CD8-positive, alpha-beta memory T cell (primary cell): ENCODE results near the gene GUCA2A. TPM values are rescaled to one million over a fixed set of nuclear protein-coding genes. Genes with fewer than 3 reads are reported as not detected.

ENCODE experiments used
- CTCF ChIA-PET: fragments of 350-600 bp; sonication (Branson Sonifier 250); formaldehyde crosslinking; loops from one replicate; lab custom pipeline; 2021; ENCODE audit warnings: antibody characterized with exemption; lab: Charles Lee
- POLR2A ChIA-PET: fragments of 350-600 bp; sonication (Branson Sonifier 250); formaldehyde crosslinking; loops from one replicate; lab custom pipeline; 2021; ENCODE audit warnings: antibody characterized with exemption; lab: Charles Lee
- DNase-seq, 5 donors: peaks; one replicate each; pipeline versions ENCODE4 v3.0.0 to v3.0.0-alpha.2; 2020 to 2022; ENCODE audit warnings: mixed read lengths in 1 of 5
- H3K27ac ChIP-seq: one replicate; pipeline ENCODE4 v1.7.0; 2013; ENCODE audit warnings: low read depth, mild to moderate bottlenecking, low read length, moderate library complexity
- H3K27me3 ChIP-seq: 2 replicates; pipeline ENCODE4 v1.7.0; 2013; ENCODE audit warnings: low read length, mild to moderate bottlenecking; ENCODE audit not compliant: insufficient read depth, poor library complexity, severe bottlenecking
- H3K36me3 ChIP-seq: 2 replicates; pipeline ENCODE4 v1.7.0; 2013; ENCODE audit warnings: mild to moderate bottlenecking, low read length, moderate library complexity; ENCODE audit not compliant: insufficient read depth
- H3K4me1 ChIP-seq: 2 replicates; pipeline ENCODE4 v1.7.0; 2013; ENCODE audit warnings: mild to moderate bottlenecking, low read length, moderate library complexity; ENCODE audit not compliant: insufficient read depth
- H3K4me3 ChIP-seq: 2 replicates; pipeline ENCODE4 v1.7.0; 2013; ENCODE audit warnings: mild to moderate bottlenecking, low read length
- H3K9me3 ChIP-seq: 2 replicates; pipeline ENCODE4 v1.7.0; 2013; ENCODE audit warnings: mild to moderate bottlenecking, low read length
- H3K27ac Mint-ChIP-seq, 8 donors: one replicate each; pipeline ENCODE4 v1.8.0; 2020 to 2021; ENCODE audit warnings: mixed read lengths in 8 of 8, mild to moderate bottlenecking in 6 of 8, inconsistent platforms in 3 of 8, moderate library complexity in 3 of 8
- H3K27me3 Mint-ChIP-seq, 2 donors: one replicate each; pipeline ENCODE4 v1.8.0; 2020 to 2021; ENCODE audit warnings: mixed read lengths in 2 of 2, mild to moderate bottlenecking in 1 of 2, moderate library complexity in 1 of 2
- H3K36me3 Mint-ChIP-seq, 3 donors: one replicate each; pipeline ENCODE4 v1.8.0; 2020 to 2021; ENCODE audit warnings: mixed read lengths in 3 of 3, inconsistent platforms in 1 of 3, mild to moderate bottlenecking in 1 of 3
- H3K4me1 Mint-ChIP-seq, 3 donors: one replicate each; pipeline ENCODE4 v1.8.0; 2020 to 2021; ENCODE audit warnings: mixed read lengths in 3 of 3, inconsistent platforms in 1 of 3, mild to moderate bottlenecking in 1 of 3
- H3K4me3 Mint-ChIP-seq, 7 donors: one replicate each; pipeline ENCODE4 v1.8.0; 2020 to 2021; ENCODE audit warnings: mixed read lengths in 7 of 7, mild to moderate bottlenecking in 6 of 7, moderate library complexity in 4 of 7, inconsistent platforms in 2 of 7
- H3K9me3 Mint-ChIP-seq, 5 donors: one replicate each; pipeline ENCODE4 v1.8.0; 2020 to 2022; ENCODE audit warnings: mixed read lengths in 5 of 5, mild to moderate bottlenecking in 3 of 5, moderate library complexity in 2 of 5, inconsistent platforms in 1 of 5
- polyA plus RNA-seq: library from polyadenylated mRNA; unstranded; fragments of 300-500 nt; fragmentation: Illumina TruSeq; gene quantifications from one replicate; pipeline ENCODE4 v1.2.3, GENCODE V29; 2021
- total RNA-seq, 2 experiments: library from RNA; stranded (reverse); gene quantifications; one replicate each; pipeline ENCODE4 v1.2.3, GENCODE V29; 2021

The GUCA2A gene
- total and polyA plus RNA-seq, 3 experiments from 2014 or later = not detected

DNA sequence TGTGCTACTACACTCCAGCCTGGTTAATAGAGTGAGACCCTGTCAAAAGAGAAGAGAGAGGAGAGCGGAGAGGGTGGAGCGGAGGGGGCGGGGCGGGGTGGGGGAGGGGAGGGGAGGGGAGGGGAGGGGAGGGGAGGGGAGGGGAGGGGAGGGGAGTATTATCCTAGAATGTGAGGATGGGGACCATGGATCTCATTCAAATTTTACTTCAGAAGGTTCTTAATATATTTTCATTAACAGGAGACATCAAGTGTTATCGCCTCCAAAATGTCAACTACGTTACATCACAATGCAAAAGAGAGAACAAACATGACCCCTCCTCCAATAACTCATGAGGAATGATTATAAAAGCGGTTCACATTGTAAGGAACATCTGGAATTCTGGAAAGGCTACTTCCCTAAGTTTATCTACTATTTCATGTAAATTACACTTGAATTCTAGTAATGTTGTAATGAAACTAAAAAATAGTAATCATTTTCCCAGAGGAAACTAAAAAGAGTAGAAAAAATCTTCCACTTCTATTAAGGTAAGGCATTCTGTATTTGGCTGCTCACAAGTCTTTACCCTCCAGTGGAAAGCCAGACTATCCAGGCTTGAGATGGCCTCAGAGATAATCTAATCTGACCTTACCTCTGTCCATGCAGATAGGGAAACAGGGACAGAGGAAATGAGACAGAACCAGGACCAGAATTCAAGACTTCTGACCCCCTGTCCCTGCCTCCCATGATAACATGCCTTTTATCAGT, 18.8 kb upstream of the GUCA2A start:
- Histone ChIP-seq H3K4me3 (no peak overlapping the region), H3K27me3 (no peaks in the 10 kb centered on the region), H3K4me1 (no peaks in the 10 kb centered on the region), H3K36me3 (peaks cover 29% of the 10 kb centered on the region), H3K27ac (no peak overlapping the region), H3K9me3 (no peaks in the 10 kb centered on the region)
- ChIA-PET POLR2A (no interaction called here), CTCF (interaction anchor here (2.0 kb wide), 1 partner anchor 10 kb away, joined by 8 read pairs; no protein-coding TSS in a partner anchor)
- Mint-ChIP-seq H3K27ac (peak overlapping the region in 2 of 8 donors; percentile 19 to 38), H3K4me1 (peaks cover 0 to 7% (median 4%) of the 10 kb centered on the region in 3 donors), H3K4me3 (no peak overlapping the region), H3K36me3 (peaks cover 0 to 83% (median 17%) of the 10 kb centered on the region in 3 donors), H3K9me3 (no peaks in the 10 kb centered on the region), H3K27me3 (no peaks in the 10 kb centered on the region)
- no peak for DNase-seq

DNA sequence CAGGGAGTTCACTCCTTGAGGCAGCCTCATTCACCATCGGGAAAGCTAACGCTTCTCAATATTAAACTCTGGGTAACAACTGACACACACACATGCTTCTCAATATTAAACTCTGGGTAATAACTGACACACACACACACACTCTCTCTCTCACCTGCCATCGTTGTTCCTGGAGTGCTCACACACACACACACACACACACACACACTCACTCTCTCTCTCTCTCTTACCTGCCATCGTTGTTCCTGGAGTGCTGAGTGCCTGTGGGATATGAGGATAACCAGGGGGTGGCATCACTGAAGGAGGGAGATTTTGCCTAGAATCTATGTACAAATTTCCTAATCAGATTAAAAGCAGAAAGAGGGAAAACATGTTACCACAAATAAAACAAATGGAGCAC, 17.1 kb upstream of the GUCA2A start:
- peaks cover 0 to 7% (median 0%) of the 10 kb centered on the region in 3 donors for H3K4me1 Mint-ChIP-seq
- Histone ChIP-seq H3K36me3 (peaks cover 21% of the 10 kb centered on the region), H3K4me1 (no peaks in the 10 kb centered on the region), H3K9me3 (no peaks in the 10 kb centered on the region), H3K27ac (no peak overlapping the region), H3K4me3 (no peak overlapping the region), H3K27me3 (no peaks in the 10 kb centered on the region)
- ChIA-PET POLR2A (no interaction called here), CTCF (no interaction called here)
- DNase-seq = no peak
- no peak overlapping the region for H3K4me3 Mint-ChIP-seq
- H3K36me3 Mint-ChIP-seq = peaks cover 0 to 80% (median 12%) of the 10 kb centered on the region in 3 donors
- no peaks in the 10 kb centered on the region for H3K9me3 Mint-ChIP-seq
- no peaks in the 10 kb centered on the region for H3K27me3 Mint-ChIP-seq
- peak overlapping the region in 4 of 8 donors; percentile 34 to 81 (median 64) for H3K27ac Mint-ChIP-seq

DNA sequence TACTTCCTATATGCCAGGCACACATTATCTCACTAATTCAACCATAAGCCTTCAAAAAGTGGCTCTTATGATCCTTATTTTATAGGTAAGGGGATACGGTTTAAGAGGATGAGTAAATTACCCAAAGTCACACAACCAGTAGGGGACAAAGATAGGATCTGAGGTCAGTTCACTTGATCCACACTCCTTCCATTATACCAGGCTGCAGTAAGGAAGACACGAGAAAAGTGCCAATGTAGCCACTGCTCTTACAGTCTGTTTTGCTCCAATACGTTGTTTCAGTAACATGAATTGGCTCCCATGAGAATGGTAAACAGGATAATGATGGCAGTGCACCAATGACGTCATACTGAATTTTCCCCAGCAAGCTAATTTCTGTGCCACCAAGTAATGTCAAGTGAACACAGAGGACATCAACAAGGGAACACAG, 15.4 kb upstream of the GUCA2A start:
- Mint-ChIP-seq H3K4me1 (peaks cover 0 to 4% (median 0%) of the 10 kb centered on the region in 3 donors), H3K27me3 (no peaks in the 10 kb centered on the region), H3K9me3 (no peaks in the 10 kb centered on the region), H3K4me3 (no peak overlapping the region), H3K36me3 (peaks cover 0 to 71% (median 8%) of the 10 kb centered on the region in 3 donors), H3K27ac (peak overlapping the region in 3 of 8 donors; percentile 28 to 61 (median 29))
- DNase-seq = no peak
- H3K4me3 ChIP-seq = no peak overlapping the region
- CTCF ChIA-PET = no interaction called here
- no peaks in the 10 kb centered on the region for H3K9me3 ChIP-seq
- no peaks in the 10 kb centered on the region for H3K27me3 ChIP-seq
- POLR2A ChIA-PET = no interaction called here
- no peak overlapping the region for H3K27ac ChIP-seq
- H3K4me1 ChIP-seq = no peaks in the 10 kb centered on the region
- peaks cover 21% of the 10 kb centered on the region for H3K36me3 ChIP-seq

DNA sequence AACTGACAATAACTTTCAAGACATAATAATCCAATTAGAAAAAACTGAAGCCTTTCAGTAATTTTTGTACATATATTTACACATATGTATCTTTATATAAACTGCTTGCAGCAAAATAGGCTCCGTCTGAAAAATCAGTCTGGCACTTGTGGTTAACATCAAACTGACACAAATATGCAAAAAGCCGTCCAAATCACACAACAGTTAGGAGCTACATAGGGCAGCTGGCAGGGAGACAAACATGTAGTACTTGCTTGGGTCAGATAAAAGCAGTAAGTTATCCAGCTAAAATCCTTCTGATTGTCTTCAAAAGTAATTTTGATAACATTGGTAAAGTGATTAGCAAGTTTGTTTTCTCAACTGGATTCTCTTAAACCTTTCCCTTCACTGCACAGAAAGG, 14.7 kb upstream of the GUCA2A start:
- DNase-seq = no peak
- no peak overlapping the region for H3K27ac Mint-ChIP-seq
- CTCF ChIA-PET = no interaction called here

DNA sequence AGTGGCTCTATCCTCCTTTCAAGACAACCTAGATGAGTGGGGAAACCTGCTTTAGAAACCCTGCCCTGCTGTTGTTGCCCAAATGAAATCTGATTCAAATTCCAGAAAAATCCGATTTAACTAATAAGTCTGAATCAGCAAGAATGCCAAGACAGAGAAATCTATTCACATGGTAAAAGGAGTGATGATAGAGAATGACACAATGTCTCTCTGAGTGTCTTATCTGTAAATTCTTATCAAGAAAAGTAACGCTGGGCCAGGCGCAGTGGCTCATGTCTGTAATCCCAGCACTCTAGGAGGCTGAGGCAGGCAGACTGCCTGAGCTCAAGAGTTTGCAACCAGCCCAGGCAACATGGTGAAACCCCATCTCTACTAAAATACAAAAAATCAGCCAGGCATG, 13.7 kb upstream of the GUCA2A start:
- DNase-seq = no peak
- no peaks in the 10 kb centered on the region for H3K27me3 ChIP-seq
- peaks cover 0 to 56% (median 5%) of the 10 kb centered on the region in 3 donors for H3K36me3 Mint-ChIP-seq
- no peak overlapping the region for H3K4me3 Mint-ChIP-seq
- H3K9me3 Mint-ChIP-seq = no peaks in the 10 kb centered on the region
- no peaks in the 10 kb centered on the region for H3K4me1 ChIP-seq
- peak overlapping the region in 2 of 8 donors; percentile 21 to 47 for H3K27ac Mint-ChIP-seq
- H3K27me3 Mint-ChIP-seq = no peaks in the 10 kb centered on the region
- no peaks in the 10 kb centered on the region for H3K9me3 ChIP-seq
- H3K4me3 ChIP-seq = no peak overlapping the region
- no peak overlapping the region for H3K27ac ChIP-seq
- H3K36me3 ChIP-seq = peaks cover 21% of the 10 kb centered on the region
- H3K4me1 Mint-ChIP-seq = peaks cover 0 to 2% (median 0%) of the 10 kb centered on the region in 3 donors
- ChIA-PET CTCF (no interaction called here), POLR2A (no interaction called here)

More for the DNA sequence above, 14.7 kb upstream of the GUCA2A start:
- Mint-ChIP-seq H3K27me3 (no peaks in the 10 kb centered on the region), H3K4me3 (no peak overlapping the region), H3K36me3 (peaks cover 0 to 65% (median 5%) of the 10 kb centered on the region in 3 donors), H3K9me3 (no peaks in the 10 kb centered on the region), H3K4me1 (peaks cover 0 to under 1% (median 0%) of the 10 kb centered on the region in 3 donors)
- peaks cover 21% of the 10 kb centered on the region for H3K36me3 ChIP-seq
- H3K4me3 ChIP-seq = no peak overlapping the region
- H3K4me1 ChIP-seq = no peaks in the 10 kb centered on the region
- H3K9me3 ChIP-seq = no peaks in the 10 kb centered on the region
- H3K27ac ChIP-seq = no peak overlapping the region
- H3K27me3 ChIP-seq = no peaks in the 10 kb centered on the region
- POLR2A ChIA-PET = no interaction called here

DNA sequence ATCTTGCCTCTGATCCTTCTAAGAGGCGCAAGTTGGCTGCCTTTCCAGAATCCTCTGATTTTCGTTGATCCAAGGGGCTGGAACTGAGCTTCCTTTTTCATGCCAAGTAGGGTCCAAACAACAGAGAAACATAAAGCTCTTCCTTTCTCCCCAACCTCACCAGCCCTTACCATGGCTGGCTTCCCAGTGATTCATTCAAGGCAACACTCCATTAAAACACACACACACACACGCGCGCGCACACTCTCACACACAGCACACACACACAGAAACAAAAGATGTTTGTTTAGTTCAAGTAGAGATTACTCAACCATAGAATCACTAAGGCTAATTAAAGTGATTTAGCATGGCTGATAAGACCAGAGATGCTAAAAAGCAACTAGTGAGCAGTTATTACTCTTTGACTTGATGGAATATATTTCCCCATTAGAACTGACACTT, 13.0 kb upstream of the GUCA2A start:
- DNase-seq = no peak
- Mint-ChIP-seq H3K4me3 (no peak overlapping the region), H3K27ac (peak overlapping the region in 3 of 8 donors; percentile 17 to 42 (median 17)), H3K9me3 (no peaks in the 10 kb centered on the region), H3K4me1 (peaks cover 0 to 2% (median 0%) of the 10 kb centered on the region in 3 donors), H3K36me3 (peaks cover 0 to 52% (median 5%) of the 10 kb centered on the region in 3 donors), H3K27me3 (no peaks in the 10 kb centered on the region)
- Histone ChIP-seq H3K4me3 (no peak overlapping the region), H3K9me3 (no peaks in the 10 kb centered on the region), H3K36me3 (peaks cover 21% of the 10 kb centered on the region), H3K27me3 (no peaks in the 10 kb centered on the region), H3K4me1 (no peaks in the 10 kb centered on the region), H3K27ac (no peak overlapping the region)
- ChIA-PET CTCF (no interaction called here), POLR2A (interaction anchor here (0.7 kb wide), 1 partner anchor 629 kb away, joined by 4 read pairs; no protein-coding TSS in a partner anchor)

DNA sequence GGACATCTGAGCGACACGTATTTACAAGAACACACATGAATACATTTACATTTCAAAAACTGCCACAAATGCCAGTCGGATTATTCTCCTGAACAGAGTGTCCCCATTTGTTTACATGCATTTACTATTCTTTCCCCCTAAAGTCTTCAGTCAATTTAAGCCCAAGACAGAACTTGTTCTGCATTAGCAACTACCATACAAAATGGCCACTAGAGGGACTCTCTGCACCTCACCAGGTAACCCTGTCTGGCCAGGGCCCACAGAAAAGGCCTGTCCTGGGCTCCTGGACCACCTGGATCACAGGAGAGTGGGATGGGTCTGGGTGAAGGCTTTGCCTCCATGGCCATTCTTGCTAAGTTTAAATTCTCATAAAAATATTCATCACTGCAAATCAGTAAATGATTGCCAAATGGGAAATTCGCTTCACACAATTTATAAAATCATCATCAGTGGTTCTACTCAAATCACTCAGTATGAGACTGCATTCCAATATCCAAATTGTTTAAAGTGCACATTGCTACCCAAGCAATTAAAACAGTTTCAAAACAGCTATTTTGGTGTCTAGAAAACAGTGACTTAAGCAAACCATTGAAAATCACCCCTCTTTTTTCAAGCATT, 12.5 kb upstream of the GUCA2A start:
- Mint-ChIP-seq H3K4me1 (peaks cover 0 to 2% (median 0%) of the 10 kb centered on the region in 3 donors), H3K27ac (peak overlapping the region in 3 of 8 donors; percentile 21 to 25 (median 24)), H3K9me3 (no peaks in the 10 kb centered on the region), H3K27me3 (no peaks in the 10 kb centered on the region), H3K36me3 (peaks cover 0 to 48% (median 5%) of the 10 kb centered on the region in 3 donors), H3K4me3 (no peak overlapping the region)
- peak in 1 of 5 donors; percentile 21 for DNase-seq
- no peaks in the 10 kb centered on the region for H3K4me1 ChIP-seq
- H3K27ac ChIP-seq = no peak overlapping the region
- no peaks in the 10 kb centered on the region for H3K9me3 ChIP-seq
- POLR2A ChIA-PET = interaction anchor here (0.7 kb wide), 1 partner anchor 629 kb away, joined by 4 read pairs; no protein-coding TSS in a partner anchor
- CTCF ChIA-PET = no interaction called here
- H3K4me3 ChIP-seq = no peak overlapping the region
- H3K36me3 ChIP-seq = peaks cover 17% of the 10 kb centered on the region
- H3K27me3 ChIP-seq = no peaks in the 10 kb centered on the region
